ENCODE results near the gene NUDT15.
A peak's percentile ranks its signal among the peaks of the same experiment; 100 is the strongest.

Gene NUDT15

GRCh38 chr13:48093588-48093987, 56.1 kb downstream of the NUDT15 start:
- ChIA-PET POLR2A (ENCODE audit: low non-redundant PET) (interaction anchor here (0.6 kb wide), 1 partner anchor 216 kb away, joined by 3 read pairs; no protein-coding TSS in a partner anchor), CTCF (interaction anchor here (0.7 to 0.8 kb wide), 2 partner anchors 143 to 278 kb away, joined by 3 to 4 read pairs; no protein-coding TSS in a partner anchor)
- DNase-seq (ENCODE audit: low spot score) = no peak
- TF ChIP-seq, protein P1, sequence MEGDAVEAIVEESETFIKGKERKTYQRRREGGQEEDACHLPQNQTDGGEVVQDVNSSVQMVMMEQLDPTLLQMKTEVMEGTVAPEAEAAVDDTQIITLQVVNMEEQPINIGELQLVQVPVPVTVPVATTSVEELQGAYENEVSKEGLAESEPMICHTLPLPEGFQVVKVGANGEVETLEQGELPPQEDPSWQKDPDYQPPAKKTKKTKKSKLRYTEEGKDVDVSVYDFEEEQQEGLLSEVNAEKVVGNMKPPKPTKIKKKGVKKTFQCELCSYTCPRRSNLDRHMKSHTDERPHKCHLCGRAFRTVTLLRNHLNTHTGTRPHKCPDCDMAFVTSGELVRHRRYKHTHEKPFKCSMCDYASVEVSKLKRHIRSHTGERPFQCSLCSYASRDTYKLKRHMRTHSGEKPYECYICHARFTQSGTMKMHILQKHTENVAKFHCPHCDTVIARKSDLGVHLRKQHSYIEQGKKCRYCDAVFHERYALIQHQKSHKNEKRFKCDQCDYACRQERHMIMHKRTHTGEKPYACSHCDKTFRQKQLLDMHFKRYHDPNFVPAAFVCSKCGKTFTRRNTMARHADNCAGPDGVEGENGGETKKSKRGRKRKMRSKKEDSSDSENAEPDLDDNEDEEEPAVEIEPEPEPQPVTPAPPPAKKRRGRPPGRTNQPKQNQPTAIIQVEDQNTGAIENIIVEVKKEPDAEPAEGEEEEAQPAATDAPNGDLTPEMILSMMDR (conservative IDR thresholded peaks at IDR 0.05; ENCODE audit: low read depth) = no peak
- no peak overlapping the region for H3K27ac ChIP-seq

GRCh38 chr13:48094404-48094780, 56.9 kb downstream of the NUDT15 start:
- DNase-seq (ENCODE audit: low spot score) = peak; percentile 23
- CTCF ChIA-PET = interaction anchor here (0.6 to 1.9 kb wide), 23 partner anchors 9 to 320 kb away, joined by 3 to 16 read pairs (median 4); partner anchors contain the start of genes ITM2B and NUDT15
- H3K27ac ChIP-seq = peak overlapping the region; percentile 71
- POLR2A ChIA-PET (ENCODE audit: low non-redundant PET) = interaction anchor here (0.6 to 1.2 kb wide), 2 partner anchors 93 to 215 kb away, joined by 3 to 4 read pairs; partner anchors contain the start of gene SUCLA2
- TF ChIP-seq, protein P1 (conservative IDR thresholded peaks at IDR 0.05; ENCODE audit: low read depth) = no peak

GRCh38 chr13:48094781-48095502, 57.4 kb downstream of the NUDT15 start, which contains the start of gene MED4:
MED4 (minus strand) TSS chr13:48095104; CDS start chr13:48095078, 26 bp downstream.
- peak within 1 kb of the TSS; percentile 71 for H3K27ac ChIP-seq
- POLR2A ChIA-PET (ENCODE audit: low non-redundant PET) = interaction anchor here (0.6 to 1.2 kb wide), 2 partner anchors 47 to 94 kb away, joined by 3 to 4 read pairs; partner anchors contain the start of gene SUCLA2
- DNase-seq (ENCODE audit: low spot score) = peak; percentile 95
- CTCF ChIA-PET = interaction anchor here (0.6 to 1.9 kb wide), 27 partner anchors 10 to 632 kb away, joined by 3 to 16 read pairs (median 4); partner anchors contain the start of genes ITM2B and NUDT15
- TF ChIP-seq, protein P1 (conservative IDR thresholded peaks at IDR 0.05; ENCODE audit: low read depth) = peak; percentile 98

- DNase-seq (ENCODE audit: low spot score) = no peak
- ChIA-PET POLR2A (ENCODE audit: low non-redundant PET) (no interaction called here), CTCF (interaction anchor here (0.6 kb wide), 1 partner anchor 30 kb away, joined by 3 read pairs; no protein-coding TSS in a partner anchor)
- no peak overlapping the region for H3K27ac ChIP-seq
- TF ChIP-seq, protein P1 (conservative IDR thresholded peaks at IDR 0.05; ENCODE audit: low read depth) = no peak
These were observed 59.1 kb downstream of the NUDT15 start for GRCh38 chr13:48096670-48097069.
